Body of pancreas (tissue), 4 donors: ENCODE measurements around the gene SPTBN1. TPM values are rescaled to one million over a fixed set of nuclear protein-coding genes. Genes with fewer than 3 reads are reported as not detected.

Experiments
- ATAC-seq: fragments of 150-250 bp; one replicate; pipeline ENCODE4 v1.9.1; 2016
- DNase-seq, 4 donors: peaks; one replicate each; pipeline ENCODE4 v3.0.0-alpha.2; 2019
- H3K27ac ChIP-seq, 4 donors: fragments of 200-600 bp; sonication (generic); 1 replicate in 3 of 4; 2 replicates in 1 of 4; pipeline versions ENCODE4 v1.5.1 to v1.6.1; 2016 to 2019; ENCODE audit warnings: mild to moderate bottlenecking in 1 of 4, mixed read lengths in 1 of 4, moderate library complexity in 1 of 4
- H3K27me3 ChIP-seq, 2 donors: fragments of 200-600 bp; sonication (generic); one replicate each; pipeline ENCODE4 v1.6.0; 2016; ENCODE audit warnings: mild to moderate bottlenecking in 1 of 2
- H3K36me3 ChIP-seq, 2 donors: fragments of 200-600 bp; sonication (generic); replicated peaks in 1 of 2; 2 replicates each; pipeline ENCODE4 v1.5.1; 2016; ENCODE audit warnings: low read depth in 2 of 2; ENCODE audit not compliant: insufficient read depth in 1 of 2
- H3K4me1 ChIP-seq: fragments of 200-600 bp; sonication (generic); one replicate; pipeline ENCODE4 v1.6.0; 2016
- H3K4me3 ChIP-seq, 2 donors: fragments of 200-600 bp; sonication (generic); 1 replicate in 1 of 2; 2 replicates in 1 of 2; pipeline ENCODE4 v1.5.1; 2016 to 2019
- H3K9me3 ChIP-seq, 3 donors: fragments of 200-600 bp; sonication (generic); 1 replicate in 2 of 3; 2 replicates in 1 of 3; pipeline ENCODE4 v1.5.1; 2016
- POLR2A ChIP-seq, 3 donors: fragments of 450-650 bp; IDR thresholded peaks; one replicate each; pipeline ENCODE4 v1.6.1; 2016; ENCODE audit warnings: antibody characterized with exemption in 3 of 3, mild to moderate bottlenecking in 2 of 3
- whole genome bisulfite sequencing, 2 donors: methylation state at CpG; one replicate each; pipeline ENCODE4 v1.1.5; 2017; 5-methylcytosine and 5-hydroxymethylcytosine counted together
- intact Hi-C: fragments of 100-400 bp; cut with DNase I; formaldehyde crosslinking; loops from one replicate; pipeline ENCODE4 v1.15.1; 2023
- total RNA-seq, 2 donors: library from RNA; depleted of rRNA; stranded (reverse); fragments of >200 nt; gene quantifications; one replicate each; pipeline ENCODE4 v1.1.0, GENCODE V29; 2016
- TF ChIP-seq, protein P1 (sequence below), 7 experiments: fragments of 450-650 bp in 4 of 7; fragments of 200-600 bp in 3 of 7; sonication (generic) in 3 of 7; IDR thresholded peaks; one replicate each; pipeline ENCODE4 v1.5.1; 2016 to 2019; ENCODE audit warnings: antibody characterized with exemption in 7 of 7

SPTBN1 gene
- total RNA-seq, 2 donors from 2014 or later = 186 to 195 TPM

DNA sequence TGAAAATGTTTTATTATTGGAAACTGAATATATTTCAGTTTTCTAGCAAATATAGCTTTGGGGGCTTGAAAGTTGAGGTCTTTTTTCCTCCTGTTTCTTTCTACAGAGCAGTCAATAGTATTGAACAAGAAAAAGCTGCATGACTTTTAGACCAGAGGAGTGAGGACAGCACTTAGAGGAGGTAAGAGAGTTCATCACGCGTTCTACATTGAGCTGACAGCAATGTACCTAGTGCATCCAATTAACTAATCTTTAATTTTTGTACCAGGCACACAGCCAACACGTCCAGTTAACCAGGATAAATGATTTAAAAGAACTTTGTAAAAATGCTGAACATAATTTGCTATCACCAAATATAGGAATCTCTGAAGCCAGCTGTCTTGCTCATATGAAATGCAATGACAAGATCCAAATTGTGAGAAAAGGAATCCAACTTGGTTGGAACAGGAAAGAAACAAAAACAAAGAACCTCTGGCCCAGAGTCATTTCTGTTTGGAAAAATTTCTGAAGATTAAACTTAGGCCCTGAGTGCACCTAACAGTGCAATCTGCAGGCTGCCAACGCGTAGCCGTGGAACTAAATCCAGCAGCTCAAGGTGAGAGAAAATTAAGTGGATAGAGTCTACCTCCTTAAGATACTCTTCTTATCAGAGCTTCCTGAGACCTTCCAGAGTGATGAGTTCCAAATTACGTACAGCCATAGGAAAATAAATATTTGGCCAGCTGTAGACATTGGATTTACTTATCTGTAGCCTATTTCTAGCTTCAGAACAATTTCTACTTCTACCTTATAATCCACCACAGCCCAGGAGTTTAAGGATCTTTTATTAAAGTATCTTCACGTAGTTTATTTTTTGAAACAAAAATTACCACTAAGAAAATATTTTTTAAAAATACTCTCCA is 20.6 kb upstream of the SPTBN1 start:
- no peak overlapping the region for H3K4me3 ChIP-seq
- H3K27me3 ChIP-seq = no peaks in the 10 kb centered on the region
- DNase-seq (peak in 1 of 4 donors; percentile 18), ATAC-seq (peak; percentile 45)
- H3K27ac ChIP-seq = peak overlapping the region in 3 of 4 donors; percentile 41 to 66 (median 61)
- 16 to 19% methylated on average over 8 of the region's 8 CpGs for WGBS, 2 donors
- H3K9me3 ChIP-seq = no peaks in the 10 kb centered on the region
- no peaks in the 10 kb centered on the region for H3K36me3 ChIP-seq
- TF ChIP-seq POLR2A (IDR thresholded peaks at IDR 0.05) = no peak
- TF ChIP-seq, protein P1, sequence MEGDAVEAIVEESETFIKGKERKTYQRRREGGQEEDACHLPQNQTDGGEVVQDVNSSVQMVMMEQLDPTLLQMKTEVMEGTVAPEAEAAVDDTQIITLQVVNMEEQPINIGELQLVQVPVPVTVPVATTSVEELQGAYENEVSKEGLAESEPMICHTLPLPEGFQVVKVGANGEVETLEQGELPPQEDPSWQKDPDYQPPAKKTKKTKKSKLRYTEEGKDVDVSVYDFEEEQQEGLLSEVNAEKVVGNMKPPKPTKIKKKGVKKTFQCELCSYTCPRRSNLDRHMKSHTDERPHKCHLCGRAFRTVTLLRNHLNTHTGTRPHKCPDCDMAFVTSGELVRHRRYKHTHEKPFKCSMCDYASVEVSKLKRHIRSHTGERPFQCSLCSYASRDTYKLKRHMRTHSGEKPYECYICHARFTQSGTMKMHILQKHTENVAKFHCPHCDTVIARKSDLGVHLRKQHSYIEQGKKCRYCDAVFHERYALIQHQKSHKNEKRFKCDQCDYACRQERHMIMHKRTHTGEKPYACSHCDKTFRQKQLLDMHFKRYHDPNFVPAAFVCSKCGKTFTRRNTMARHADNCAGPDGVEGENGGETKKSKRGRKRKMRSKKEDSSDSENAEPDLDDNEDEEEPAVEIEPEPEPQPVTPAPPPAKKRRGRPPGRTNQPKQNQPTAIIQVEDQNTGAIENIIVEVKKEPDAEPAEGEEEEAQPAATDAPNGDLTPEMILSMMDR (IDR thresholded peaks at IDR 0.05) = no peak
- intact Hi-C loops = no loop called here
- peaks cover 41% of the 10 kb centered on the region for H3K4me1 ChIP-seq

DNA sequence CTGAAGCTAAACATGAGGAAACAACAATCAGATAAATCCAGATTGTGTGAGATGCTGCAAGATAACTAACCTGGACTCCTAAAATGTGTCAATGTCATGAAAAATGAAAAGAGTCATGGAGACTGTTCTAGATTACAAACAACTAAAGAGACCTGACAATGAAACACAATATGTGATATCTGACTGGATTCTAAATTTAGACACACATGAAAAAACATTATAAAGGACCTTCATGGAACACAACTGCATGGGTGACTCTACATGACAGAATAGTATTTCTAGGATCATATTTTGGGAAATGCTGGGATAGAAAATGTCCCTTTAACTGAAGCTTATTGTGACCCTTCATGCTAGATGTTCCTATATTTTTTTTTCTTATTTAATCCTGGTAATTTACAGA is 18.5 kb upstream of the SPTBN1 start:
- no peak for TF ChIP-seq POLR2A (IDR thresholded peaks at IDR 0.05)
- TF ChIP-seq, protein P1 (IDR thresholded peaks at IDR 0.05) = no peak
- no peaks in the 10 kb centered on the region for H3K27me3 ChIP-seq
- H3K4me1 ChIP-seq = peaks cover 41% of the 10 kb centered on the region
- no peaks in the 10 kb centered on the region for H3K36me3 ChIP-seq
- DNase-seq (no peak), ATAC-seq (no peak)
- intact Hi-C loops = no loop called here
- no peaks in the 10 kb centered on the region for H3K9me3 ChIP-seq
- H3K27ac ChIP-seq = no peak overlapping the region
- no peak overlapping the region for H3K4me3 ChIP-seq

DNA sequence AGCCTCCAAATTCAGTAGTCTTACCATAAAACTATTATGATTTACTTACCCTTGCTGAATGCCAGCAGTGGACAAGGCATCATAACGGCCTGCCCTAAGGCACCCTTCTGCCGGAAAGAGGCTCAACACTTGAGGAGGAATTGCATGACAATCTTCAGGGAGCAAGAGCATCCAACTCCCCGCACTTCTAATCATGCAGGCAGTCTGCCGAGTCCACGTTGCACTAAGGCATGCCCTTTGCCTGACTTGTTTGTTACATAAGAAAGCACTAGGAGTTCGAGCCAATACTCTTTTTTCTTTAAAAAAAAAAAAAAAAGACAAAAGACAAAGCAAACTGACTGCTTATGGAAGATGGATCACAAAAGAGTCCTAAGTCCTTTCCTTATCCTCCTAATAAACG is 17.9 kb upstream of the SPTBN1 start:
- Histone ChIP-seq H3K36me3 (no peaks in the 10 kb centered on the region), H3K27ac (no peak overlapping the region), H3K4me1 (peaks cover 41% of the 10 kb centered on the region), H3K27me3 (no peaks in the 10 kb centered on the region), H3K4me3 (no peak overlapping the region), H3K9me3 (no peaks in the 10 kb centered on the region)
- intact Hi-C loops = no loop called here
- no peak for TF ChIP-seq POLR2A (IDR thresholded peaks at IDR 0.05)
- TF ChIP-seq, protein P1 (IDR thresholded peaks at IDR 0.05) = no peak
- DNase-seq = peak; percentile 30 to 55 (median 41)
- ATAC-seq = peak; percentile 59
- 16 to 28% methylated on average over 7 of the region's 7 CpGs for WGBS, 2 donors

DNA sequence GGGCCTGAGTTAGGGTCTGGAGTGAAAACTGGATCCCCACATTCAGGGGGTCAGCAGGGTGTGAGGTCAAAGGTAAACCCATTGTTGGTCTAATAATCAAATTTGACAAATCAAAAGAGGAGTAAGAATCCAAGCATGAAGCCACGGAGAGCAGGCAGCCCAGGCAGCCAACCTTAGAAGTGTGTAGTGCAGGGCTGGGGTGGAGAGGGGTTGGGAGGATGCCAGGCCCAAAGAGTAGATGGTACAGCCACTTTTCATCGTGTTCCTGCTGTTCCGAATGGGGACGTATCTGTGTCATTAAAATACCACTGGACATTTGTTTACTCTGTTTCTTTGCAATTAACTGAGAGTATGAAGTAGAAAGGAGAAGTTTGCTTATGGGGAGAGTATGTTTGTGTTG is 16.5 kb upstream of the SPTBN1 start:
- intact Hi-C loops = no loop called here

More for the DNA sequence above, 16.5 kb upstream of the SPTBN1 start:
- 66 to 72% methylated on average over 4 of the region's 4 CpGs for WGBS, 2 donors
- no peaks in the 10 kb centered on the region for H3K36me3 ChIP-seq
- H3K4me1 ChIP-seq = peaks cover 41% of the 10 kb centered on the region
- TF ChIP-seq POLR2A (IDR thresholded peaks at IDR 0.05) = no peak
- TF ChIP-seq, protein P1 (IDR thresholded peaks at IDR 0.05) = no peak
- H3K9me3 ChIP-seq = no peaks in the 10 kb centered on the region
- no peak for DNase-seq
- no peak overlapping the region for H3K27ac ChIP-seq
- H3K27me3 ChIP-seq = no peaks in the 10 kb centered on the region
- no peak for ATAC-seq
- H3K4me3 ChIP-seq = no peak overlapping the region
